Measurements from ENCODE around the gene WASL. TPM values are rescaled to one million over a fixed set of nuclear protein-coding genes. Genes with fewer than 3 reads are reported as not detected.
"Not testable (repeated sequence)": the region's sequence is repeated elsewhere in the genome, so short reads cannot be mapped to it uniquely, and the experiment has no call there.

Gene WASL
- total RNA-seq, 1 experiment from 2014 or later = 13.2 TPM

DNA sequence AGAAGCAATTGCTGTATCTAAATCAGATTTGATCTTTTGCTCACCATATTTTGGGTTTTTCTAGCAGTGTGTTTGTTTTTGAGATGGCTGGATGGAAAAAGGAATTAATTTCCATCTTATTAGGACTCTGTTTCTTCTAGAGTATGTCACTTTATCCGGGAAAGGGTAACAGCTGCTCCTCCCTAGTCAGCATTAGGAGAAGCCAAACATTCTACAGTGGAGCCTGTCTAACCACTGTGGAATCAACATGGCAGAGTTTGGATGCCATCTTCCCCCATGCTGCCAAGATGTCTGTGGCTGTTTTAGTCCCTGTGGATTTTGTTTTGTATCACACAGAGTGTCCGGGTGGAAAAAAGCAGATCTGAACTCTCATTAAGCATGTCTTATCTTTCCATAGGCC is 109.2 kb downstream of the WASL start:
- H3K4me3 ChIP-seq (ENCODE audit: insufficient read depth, low read depth, low read length) = no peak overlapping the region
- H3K36me3 ChIP-seq (replicated peaks; ENCODE audit: control insufficient read depth, insufficient read depth, low read length) = no peaks in the 10 kb centered on the region
- no peak for DNase-seq
- H3K27me3 ChIP-seq (ENCODE audit: control insufficient read depth, insufficient read depth, low read length) = no peaks in the 10 kb centered on the region

DNA sequence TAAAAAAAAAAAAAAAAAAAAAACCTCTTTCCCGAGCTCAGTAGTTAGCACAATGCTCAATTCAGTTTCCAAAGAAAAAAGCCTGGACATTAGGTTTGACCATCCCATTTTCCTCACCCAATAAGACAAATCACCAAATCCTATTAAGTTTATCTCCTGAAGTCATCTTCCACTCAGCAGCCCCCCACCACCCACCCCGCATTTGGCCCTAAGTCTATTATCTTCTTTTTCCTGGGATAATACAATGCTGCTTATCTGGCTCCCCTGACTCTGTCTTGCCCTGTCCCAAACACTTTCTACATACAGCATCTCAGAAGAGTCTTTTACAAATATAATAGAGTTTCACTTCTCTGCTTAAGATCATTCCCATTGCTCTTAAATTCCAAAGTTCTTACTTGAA is 110.9 kb downstream of the WASL start:
- DNase-seq = no peak
- Histone ChIP-seq H3K4me3 (ENCODE audit: insufficient read depth, low read depth, low read length) (no peak overlapping the region), H3K36me3 (replicated peaks; ENCODE audit: control insufficient read depth, insufficient read depth, low read length) (no peaks in the 10 kb centered on the region)

GRCh38 chr7:123637203-123637602 is 111.6 kb downstream of the WASL start:
- peak; percentile 40 for DNase-seq
- no peaks in the 10 kb centered on the region for H3K27me3 ChIP-seq (ENCODE audit: control insufficient read depth, insufficient read depth, low read length)
- H3K4me3 ChIP-seq (ENCODE audit: insufficient read depth, low read depth, low read length) = no peak overlapping the region
- H3K36me3 ChIP-seq (replicated peaks; ENCODE audit: control insufficient read depth, insufficient read depth, low read length) = no peaks in the 10 kb centered on the region

More for the DNA sequence above, 110.9 kb downstream of the WASL start:
- no peaks in the 10 kb centered on the region for H3K27me3 ChIP-seq (ENCODE audit: control insufficient read depth, insufficient read depth, low read length)

DNA sequence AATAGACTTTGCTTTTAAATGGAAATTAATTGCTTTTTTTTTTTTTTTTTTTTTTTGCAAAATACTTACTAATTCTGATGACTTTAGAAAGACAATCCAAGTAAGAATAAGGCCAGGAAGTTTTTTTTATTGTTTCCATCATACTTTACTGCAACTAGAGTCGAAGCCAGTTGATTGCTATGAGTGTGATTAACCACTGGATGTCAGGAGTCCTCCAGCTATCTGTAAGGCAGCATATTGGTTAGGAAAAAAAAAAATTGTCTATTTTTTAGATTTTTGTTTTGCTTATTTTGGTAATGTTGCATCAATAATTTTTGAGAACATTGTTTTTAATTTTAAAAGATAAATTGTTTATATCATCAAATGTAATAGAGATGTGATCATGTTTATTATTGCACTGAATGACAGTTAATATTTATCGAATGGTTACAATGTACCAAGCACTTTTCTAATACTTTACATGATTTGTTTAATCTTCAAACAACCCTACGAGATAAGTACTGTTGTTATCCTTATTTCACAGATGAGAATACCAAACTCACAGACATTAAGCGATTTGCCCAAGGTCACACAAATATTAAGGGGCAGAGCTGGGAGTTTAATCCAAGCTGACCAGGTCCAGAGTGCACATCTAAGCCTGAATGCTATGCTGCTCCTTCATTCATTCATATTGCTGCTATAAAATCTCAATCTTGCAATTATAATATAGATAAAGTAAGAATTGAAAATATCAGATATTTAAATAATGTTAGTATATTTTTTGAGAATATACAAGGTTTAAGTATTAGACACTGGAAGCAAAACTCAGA is 113.0 kb downstream of the WASL start:
- DNase-seq = peak; percentile 37
- Histone ChIP-seq H3K36me3 (replicated peaks; ENCODE audit: control insufficient read depth, insufficient read depth, low read length) (no peaks in the 10 kb centered on the region), H3K27me3 (ENCODE audit: control insufficient read depth, insufficient read depth, low read length) (no peaks in the 10 kb centered on the region), H3K4me3 (ENCODE audit: insufficient read depth, low read depth, low read length) (no peak overlapping the region)

DNA sequence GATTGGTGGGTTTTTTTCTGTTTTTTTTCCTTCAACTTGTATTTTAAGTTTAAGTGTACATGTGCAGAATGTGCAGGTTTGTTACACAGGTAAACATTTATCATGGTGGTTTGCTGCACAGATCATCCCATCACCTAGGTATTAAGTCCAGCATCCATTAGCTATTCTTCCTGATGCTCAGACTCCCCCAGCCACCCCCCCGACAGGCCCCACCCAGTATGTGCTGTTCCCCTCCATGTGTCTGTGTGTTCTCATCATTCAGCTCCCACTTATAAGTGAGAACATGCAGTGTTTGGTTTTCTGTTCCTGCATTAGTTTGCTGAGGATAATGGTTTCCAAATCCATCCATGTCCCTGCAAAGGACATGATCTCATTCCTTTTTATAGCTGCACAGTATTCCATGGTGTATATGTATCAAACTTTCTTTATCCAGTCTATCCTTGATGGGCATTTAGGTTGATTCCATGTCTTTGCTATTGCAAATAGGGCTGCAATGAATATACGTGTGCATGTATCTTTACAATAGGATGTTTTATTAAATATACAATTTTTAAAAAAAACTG is 114.7 kb downstream of the WASL start:
- not testable (repeated sequence) for H3K36me3 ChIP-seq (replicated peaks; ENCODE audit: control insufficient read depth, insufficient read depth, low read length); H3K27me3 ChIP-seq (ENCODE audit: control insufficient read depth, insufficient read depth, low read length); DNase-seq; H3K4me3 ChIP-seq (ENCODE audit: insufficient read depth, low read depth, low read length)

GRCh38 chr7:123633553-123633952 is 115.2 kb downstream of the WASL start:
- no peak for DNase-seq
- Histone ChIP-seq H3K36me3 (replicated peaks; ENCODE audit: control insufficient read depth, insufficient read depth, low read length) (no peaks in the 10 kb centered on the region), H3K27me3 (ENCODE audit: control insufficient read depth, insufficient read depth, low read length) (no peaks in the 10 kb centered on the region)

DNA sequence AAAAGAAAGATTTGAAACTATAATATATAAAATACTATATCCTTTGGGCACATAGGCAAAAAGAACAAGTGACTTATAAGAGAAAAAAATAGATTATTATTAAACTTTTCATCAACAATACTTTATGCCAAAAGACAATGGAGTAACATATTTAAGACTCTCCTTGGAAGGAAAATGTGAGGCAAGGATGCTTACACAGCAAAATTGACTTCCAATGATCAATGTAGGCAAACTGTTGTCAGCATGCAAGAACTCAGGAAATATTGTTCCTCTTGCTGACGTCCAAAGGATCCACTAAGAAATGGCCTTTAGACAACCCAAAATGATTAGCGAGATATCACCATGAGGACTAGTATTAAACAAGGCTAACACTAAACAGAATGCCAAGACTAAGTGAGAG is 116.0 kb downstream of the WASL start:
- H3K27me3 ChIP-seq (ENCODE audit: control insufficient read depth, insufficient read depth, low read length) = no peaks in the 10 kb centered on the region
- DNase-seq = no peak
- no peak overlapping the region for H3K4me3 ChIP-seq (ENCODE audit: insufficient read depth, low read depth, low read length)
- no peaks in the 10 kb centered on the region for H3K36me3 ChIP-seq (replicated peaks; ENCODE audit: control insufficient read depth, insufficient read depth, low read length)

More at GRCh38 chr7:123633553-123633952, 115.2 kb downstream of the WASL start:
- H3K4me3 ChIP-seq (ENCODE audit: insufficient read depth, low read depth, low read length) = no peak overlapping the region

Other genes starting within 250 kb of the WASL start
- gene IQUB, start 214.4 kb downstream of the WASL start, total RNA-seq (2014; rRNA removed; shearing (Covaris generic)) = 0.07 and 0.15 TPM in 2 replicates
- 63.3 and 71.8 TPM in 2 replicates for gene NDUFA5, start 191.2 kb downstream of the WASL start, total RNA-seq (2014; rRNA removed; shearing (Covaris generic))
- gene ASB15, start 147.2 kb downstream of the WASL start, total RNA-seq (2014; rRNA removed; shearing (Covaris generic)) = not detected in 2 replicates
- not detected in 2 replicates for gene LMOD2, start 93.1 kb downstream of the WASL start, total RNA-seq (2014; rRNA removed; shearing (Covaris generic))
- 0.11 TPM in 1 of 2 replicates, not detected in the other for gene HYAL4, start 96.2 kb upstream of the WASL start, total RNA-seq (2014; rRNA removed; shearing (Covaris generic))
- not detected in 2 replicates for gene SPAM1, start 176.2 kb upstream of the WASL start, total RNA-seq (2014; rRNA removed; shearing (Covaris generic))